Hematopoietic multipotent progenitor cell treated with erythropoietin and hydrocortisone succinate and interleukin-3 and kit ligand, for 6 days (in vitro differentiated cells): ENCODE measurements around the gene FAM110D.

ENCODE experiments used
- DNase-seq: peaks from one replicate; pipeline ENCODE4 v3.0.0-alpha.2; 2015

Gene FAM110D

GRCh38 chr1:26158908-26159742 is at the start of gene FAM110D:
TSS of gene FAM110D (plus strand) at chr1:26159079. CDS start at chr1:26161292, 2,213 bp downstream.
- DNase-seq, result no peak

DNA sequence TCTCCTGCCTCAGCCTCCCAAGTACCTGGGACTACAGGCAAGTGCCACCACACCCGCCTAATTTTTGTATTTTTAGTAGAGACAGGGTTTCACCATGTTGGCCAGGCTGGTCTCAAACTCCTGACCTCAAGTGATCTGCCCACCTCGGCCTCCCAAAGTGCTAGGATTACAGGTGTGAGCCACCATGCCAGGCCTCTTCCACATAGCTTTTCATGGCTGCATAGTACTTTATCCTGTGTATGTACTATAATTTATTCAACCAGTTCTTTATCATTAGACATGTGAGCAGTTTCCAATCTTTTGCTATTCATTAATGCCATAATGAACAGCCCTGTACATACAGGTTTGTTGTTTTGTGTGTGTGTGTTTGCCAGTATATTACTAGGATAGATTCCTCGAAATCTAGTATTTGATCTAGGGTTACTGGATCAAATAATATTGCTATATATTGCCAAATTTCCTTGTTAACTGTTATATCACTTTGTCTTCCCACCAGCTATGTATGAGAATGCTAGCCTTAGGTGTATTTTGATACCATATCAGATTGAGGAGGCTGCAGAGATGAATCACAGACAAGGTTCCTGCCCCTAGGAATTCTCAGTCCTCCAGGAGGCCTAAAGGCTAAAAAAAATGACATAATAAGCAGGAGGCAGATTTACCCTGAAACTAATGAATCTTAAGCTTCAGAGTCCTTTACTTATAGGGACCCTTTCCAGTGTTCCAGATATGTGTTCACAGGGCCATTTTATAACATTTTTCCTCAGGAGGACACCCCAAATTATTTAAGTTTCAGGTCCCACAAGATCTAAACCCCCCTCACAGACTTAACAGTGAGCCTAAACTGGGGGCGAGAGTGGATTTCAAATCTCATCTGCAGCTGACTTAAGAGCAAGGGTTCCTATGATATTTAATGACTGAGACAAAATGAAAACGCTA is 49.4 kb upstream of the FAM110D start:
- no peak for DNase-seq

- peak; percentile 87 for DNase-seq
Measured at GRCh38 chr1:26110731-26111529, 47.9 kb upstream of the FAM110D start.

GRCh38 chr1:26111530-26112406 is 47.1 kb upstream of the FAM110D start, which contains the start of gene PDIK1L:
TSS of gene PDIK1L (plus strand) at chr1:26111824. CDS start at chr1:26114309, 2,485 bp downstream.
- peak; percentile 95 for DNase-seq

DNA sequence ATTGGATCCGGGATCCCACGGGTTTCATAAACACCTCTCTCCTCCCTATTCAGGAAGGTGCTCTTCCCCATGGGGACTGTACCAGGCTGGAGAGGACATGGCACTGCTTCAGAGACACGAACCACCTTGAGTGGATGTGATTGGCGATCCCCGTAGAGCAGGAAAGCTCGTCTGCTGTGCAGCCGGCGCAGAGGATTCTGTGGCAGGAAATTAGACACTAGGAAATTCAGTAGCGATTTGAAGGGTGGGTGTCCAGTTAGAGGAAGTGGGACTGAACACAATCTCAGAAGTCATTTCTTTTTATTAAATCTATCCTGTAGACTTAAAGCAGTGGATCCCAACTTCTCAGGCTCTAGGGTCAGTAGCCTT is 46.5 kb upstream of the FAM110D start:
- peak; percentile 54 for DNase-seq

DNA sequence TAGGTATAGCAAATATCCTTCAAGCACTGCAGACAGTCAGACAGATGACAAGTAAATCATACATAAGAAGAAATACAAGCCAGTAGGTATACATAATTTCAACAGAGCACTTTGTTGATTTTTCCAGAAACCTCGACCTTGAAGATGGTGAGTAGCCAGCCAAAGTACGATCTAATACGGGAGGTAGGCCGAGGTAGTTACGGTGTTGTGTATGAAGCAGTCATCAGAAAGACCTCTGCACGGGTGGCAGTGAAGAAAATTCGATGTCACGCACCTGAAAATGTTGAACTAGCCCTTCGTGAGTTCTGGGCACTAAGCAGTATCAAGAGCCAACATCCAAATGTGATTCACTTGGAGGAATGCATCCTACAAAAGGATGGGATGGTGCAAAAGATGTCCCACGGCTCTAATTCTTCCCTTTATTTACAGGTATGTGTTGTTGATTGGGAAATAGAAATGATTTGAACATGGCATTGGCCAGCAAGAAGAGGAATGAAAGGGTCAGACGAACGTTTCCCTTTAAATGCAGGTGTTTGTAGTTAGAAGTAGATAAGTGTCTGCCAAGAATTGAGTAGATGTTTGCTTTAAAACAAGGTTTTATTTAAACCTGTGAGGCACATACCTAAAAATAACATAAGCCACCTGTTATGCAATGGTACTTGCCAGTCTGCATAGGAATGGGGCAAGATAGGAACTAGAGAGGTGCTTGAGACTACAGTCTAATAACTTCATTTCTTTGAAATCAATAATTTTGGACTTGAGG is 44.5 kb upstream of the FAM110D start:
- DNase-seq, result no peak

DNA sequence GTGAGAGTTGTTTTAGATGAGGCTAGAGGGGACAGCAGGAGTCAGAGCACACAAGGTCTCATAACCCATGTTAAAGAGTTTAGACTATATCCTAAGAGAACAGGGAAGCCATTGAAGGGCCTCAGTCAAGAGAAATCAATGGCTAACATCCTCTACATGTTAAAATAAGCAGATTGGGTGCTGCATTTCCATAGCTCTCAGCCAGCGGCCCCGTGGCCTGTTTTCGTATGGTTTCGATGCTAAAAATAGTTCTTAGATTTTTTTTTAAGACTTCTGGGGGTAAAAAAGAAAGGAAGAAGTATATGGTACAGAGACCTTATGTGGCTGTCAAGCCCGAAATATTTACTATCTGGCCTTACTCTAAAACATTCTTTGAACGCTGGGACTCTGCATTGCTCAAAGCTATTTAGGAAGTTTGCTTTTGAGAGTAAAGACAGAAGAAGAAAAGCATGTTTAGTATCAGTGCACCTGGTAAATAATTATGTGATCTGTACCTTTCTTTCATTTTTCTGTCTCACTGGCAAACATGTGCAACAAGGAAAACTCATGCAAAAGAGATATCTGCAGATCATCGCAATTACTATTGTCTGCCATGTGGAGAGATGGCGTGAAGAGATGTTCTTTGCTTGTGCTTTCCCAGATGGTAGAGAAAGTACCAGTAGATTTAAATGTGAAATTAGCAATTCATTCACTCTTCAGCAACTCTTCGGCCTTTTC is 38.8 kb upstream of the FAM110D start:
- DNase-seq, result no peak

GRCh38 chr1:26121854-26122773 is 36.8 kb upstream of the FAM110D start:
- peak; percentile 75 for DNase-seq

DNA sequence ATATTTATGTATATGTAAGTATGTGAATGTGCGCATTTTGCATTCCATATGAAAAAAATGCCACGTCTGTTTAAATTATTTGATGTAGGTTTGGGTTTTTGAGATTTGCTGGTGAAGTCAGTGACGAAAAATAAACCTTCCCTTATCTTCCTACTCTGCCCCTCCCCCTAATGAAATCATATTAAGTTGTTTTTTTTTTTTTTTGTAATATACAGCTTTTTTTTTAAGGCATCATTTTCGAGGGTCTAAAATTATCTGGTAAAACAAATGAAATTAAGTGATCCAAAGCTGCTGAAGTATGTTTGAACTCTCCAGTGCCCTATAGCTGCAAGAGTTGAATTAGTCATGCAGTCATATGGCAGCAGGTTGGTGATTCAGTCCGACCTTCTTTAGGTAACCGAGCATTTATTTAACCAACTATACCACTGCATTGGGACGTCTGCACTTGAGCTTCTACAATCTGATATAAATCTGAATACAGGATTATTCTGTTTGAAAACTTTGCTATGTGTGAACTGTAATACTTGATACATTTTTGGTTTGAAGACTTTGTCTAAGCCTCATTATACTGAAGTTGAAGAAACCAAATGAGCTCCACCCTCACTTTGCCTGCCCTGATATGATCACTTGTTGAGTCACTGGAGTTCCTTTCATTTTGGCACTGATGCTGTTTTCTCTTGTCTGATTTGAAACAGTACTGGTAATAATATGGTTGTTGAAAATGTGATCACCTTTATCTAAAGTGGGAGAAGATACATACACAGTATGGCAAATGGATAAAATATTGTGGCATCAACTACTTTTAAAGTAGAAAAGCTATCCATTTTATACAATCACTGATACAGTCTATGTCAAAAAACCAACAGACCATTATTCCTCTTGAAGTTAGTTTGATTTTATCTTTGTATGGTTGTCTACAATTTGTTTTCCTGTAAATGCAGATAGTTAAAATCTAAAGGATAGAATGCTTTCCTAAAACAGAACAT is 35.6 kb upstream of the FAM110D start:
- peak; percentile 92 for DNase-seq

- DNase-seq, result no peak
Measured at GRCh38 chr1:26124418-26125331, 34.2 kb upstream of the FAM110D start.

GRCh38 chr1:26125382-26125781 is 33.5 kb upstream of the FAM110D start:
- DNase-seq, result no peak

- peak; percentile 49 for DNase-seq
Measured at GRCh38 chr1:26125946-26126320, 32.9 kb upstream of the FAM110D start.

DNA sequence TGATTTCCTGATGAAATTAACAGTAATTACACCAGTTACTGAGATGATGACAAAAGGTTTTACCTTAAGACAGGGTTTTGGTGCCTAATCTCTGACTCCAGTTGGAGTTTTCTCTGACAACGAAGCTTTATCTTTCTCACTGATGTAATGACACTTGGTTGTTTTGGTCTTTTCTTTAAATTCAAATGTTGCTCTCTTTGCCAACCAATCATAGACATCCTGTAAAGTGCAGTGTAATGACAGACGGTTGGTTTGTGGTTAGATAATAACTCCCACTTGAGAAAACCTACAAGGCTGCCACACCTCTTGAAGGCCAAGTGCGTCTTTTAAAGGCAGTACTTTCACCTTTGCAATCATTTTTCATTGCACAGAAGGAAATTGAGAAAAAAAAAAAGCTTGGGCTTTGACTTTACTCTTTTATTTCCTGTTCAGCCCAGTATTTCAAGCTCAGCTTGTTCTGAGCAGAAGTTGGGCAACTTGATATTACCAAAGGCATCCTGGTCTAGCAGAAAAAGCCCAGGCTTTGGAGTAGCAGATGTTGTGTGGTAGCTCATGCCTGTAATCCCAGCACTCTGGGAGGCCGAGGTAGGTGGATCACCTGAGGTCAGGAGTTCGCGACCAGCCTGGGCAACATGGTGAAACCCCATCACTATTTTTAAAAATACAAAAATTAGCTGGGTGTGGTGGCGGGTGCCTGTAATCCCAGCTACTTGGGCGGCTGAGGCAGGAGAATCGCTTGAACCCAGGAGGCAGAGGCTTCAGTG is 32.4 kb upstream of the FAM110D start:
- peak; percentile 99 for DNase-seq

DNA sequence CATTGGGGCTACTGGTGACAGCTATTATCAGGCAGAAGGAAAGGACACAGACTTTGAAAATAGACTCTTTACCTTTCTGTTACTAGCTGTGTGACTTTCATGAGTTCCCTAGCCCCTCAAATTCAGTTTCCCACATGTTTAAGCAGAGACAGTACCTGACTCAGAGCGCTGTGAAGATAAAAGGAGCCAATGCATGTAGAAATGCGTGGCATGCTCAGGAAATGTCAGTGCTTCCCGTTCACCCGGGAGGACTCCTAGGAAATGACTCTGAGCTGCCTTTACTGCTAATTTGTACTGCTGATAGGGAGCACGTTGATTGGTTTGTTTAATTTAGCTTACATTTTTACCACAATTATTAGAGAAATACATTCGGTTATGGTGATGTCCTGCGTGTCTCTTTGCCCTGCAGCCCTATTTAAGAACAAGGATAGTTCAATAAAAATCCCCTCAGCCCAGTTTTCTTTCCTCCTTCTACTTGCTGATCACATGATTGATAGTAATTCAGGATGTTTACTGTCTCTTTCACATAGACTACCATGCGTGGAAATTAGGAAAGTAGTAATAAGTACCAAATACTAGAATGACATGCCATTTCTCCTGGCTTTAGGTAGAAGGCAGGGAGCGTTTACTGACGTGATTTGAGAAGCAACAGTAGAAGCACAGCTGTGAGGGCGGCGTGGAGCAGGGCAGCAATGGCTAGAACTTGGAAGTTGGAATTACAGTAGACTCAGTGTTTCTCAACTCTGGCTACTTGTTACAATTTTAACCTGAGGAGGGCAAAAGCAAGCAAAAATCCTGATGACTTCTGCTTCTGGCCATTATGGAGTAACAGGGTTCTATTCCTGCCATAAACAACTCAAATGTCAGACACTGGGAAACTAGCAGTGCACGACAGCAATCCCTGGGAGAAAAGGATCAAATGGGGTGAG is 31.4 kb upstream of the FAM110D start:
- DNase-seq, result peak; percentile 66

DNA sequence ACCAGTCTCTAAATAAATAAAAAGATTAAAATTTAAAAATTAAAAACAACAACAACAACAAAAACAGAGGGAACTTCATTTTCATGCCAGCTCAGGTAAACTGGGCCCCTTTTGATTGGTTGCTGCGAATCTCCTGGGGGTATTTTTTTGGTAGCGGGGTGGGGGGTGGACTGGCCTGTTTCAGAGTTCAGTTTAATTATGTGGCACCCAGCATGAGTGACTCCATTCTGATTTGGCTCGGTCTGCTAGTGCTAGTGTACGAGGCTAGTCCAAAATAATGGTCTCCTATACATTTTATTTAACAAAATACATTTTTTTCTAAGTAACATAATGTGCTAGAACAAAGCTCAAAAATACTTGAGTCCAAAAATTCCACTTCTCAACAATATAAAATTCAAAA is 29.1 kb upstream of the FAM110D start:
- DNase-seq, result no peak
